ENCODE measurements around the gene BCAS2. TPM values are rescaled to one million over a fixed set of nuclear protein-coding genes. Genes with fewer than 3 reads are reported as not detected.

The BCAS2 gene
- total RNA-seq = 43.3 and 46.2 TPM in 2 replicates

GRCh38 chr1:114581335-114582287 is at the start of gene BCAS2:
Gene BCAS2 (minus strand): TSS chr1:114581615. CDS start chr1:114581591, 24 bp downstream.

Other genes starting within 250 kb of the BCAS2 start
- 14.1 and 14.2 TPM in 2 replicates for gene TRIM33, start 70.4 kb downstream of the BCAS2 start, total RNA-seq
- 1.00 and 1.2 TPM in 2 replicates for gene DENND2C, start 88.4 kb upstream of the BCAS2 start, total RNA-seq
- not detected in 2 replicates for gene AMPD1, start 113.9 kb upstream of the BCAS2 start, total RNA-seq
- gene NRAS, start 135.2 kb upstream of the BCAS2 start, total RNA-seq = 92.3 and 95.1 TPM in 2 replicates
- gene CSDE1, start 176.4 kb upstream of the BCAS2 start, total RNA-seq = 700 and 788 TPM in 2 replicates
- 27.8 and 49.3 TPM in 2 replicates for gene SIKE1, start 199.1 kb upstream of the BCAS2 start, total RNA-seq

Measured in mammary microvascular endothelial cell (primary cell).